Measurements from ENCODE around the gene NEU2.
A peak's percentile ranks its signal among the peaks of the same experiment; 100 is the strongest.
"Not testable (repeated sequence)": the region's sequence is repeated elsewhere in the genome, so short reads cannot be mapped to it uniquely, and the experiment has no call there.

The NEU2 gene

DNA sequence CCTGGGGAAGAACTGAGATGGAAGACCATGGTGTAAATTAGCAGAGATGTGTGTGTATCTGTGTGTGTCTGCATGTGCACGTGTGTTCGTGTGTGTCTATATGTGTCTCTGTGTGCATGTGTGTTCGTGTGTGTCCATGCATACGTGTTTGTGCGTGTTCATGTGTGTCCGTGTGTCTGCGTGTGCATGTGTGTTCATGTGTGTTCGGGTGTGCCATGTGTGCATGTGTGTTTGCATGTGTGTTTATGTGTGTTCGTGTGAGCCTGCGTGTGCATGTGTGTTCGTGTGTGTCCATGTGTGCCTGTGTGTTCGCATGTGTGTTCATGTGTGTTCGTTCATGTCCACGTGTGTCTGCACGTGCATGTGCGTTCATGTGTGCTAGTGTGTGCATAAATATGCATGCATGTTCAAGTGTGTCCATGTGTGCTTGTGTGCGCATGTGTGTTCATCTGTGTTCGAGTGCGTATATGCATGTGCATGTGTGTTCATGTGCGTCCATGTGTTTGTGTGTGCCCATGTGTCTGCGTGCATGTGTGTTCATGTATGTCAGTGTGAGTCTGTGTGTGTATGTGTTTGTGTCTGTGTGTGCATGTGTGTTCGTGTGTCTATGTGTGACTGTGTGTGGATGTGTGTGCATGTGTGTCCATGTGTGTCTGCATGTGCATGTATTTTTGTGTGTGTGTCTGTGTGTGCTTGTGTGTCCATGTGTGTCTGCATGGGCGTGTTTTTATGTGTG lies 3.1 kb downstream of the NEU2 start:
- DNase-seq = no peak

DNA sequence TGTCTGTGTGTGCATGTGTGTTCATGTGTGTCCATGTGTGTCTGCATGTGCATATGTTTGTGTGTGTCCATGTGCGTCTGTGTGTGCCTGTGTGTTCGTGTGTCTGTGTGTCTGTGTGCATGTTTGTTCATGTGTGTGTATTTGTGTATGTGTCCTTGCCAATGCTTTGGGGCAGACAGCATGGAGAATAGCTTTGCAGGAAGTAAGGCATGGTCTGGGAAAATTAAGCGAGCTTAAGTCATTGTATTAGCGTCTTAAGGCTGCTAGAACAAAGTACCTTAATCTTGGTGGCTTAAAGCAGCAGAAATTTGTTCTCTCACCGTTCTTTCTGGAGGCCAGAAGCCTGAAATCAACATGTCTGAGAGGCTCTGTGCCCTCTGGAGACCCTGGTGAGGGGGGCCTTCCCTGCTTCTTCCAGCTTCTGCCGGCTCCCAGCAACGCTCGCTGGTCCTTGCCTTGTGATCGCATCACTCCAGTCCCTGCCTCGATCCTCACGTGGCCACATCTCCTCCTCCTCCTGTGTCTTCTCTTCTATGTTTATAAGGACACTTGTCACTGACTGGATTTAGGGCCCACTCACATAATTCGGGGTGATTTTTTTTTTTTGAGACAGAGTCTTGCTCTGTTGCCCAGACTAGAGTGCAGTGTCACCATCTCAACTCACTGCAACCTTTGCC lies 3.8 kb downstream of the NEU2 start:
- DNase-seq = no peak

DNA sequence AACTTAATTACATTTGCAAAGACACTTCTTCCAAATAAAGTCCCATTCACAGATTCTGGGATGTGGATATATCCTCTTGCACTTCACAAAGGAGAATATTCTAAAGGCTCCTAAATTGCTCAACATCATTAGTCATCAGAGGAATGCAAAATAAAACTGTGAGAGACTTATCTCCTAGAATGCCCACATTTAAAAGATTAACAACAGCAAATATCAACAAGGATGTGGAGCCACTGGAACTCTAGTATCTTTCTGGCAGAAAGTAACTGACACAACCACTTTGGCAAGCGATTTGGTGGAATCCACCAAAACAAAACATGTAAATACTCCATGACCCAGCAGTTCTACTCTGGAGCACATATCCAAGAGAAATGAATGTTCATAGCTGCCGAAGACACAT lies 4.6 kb downstream of the NEU2 start:
- no peak for DNase-seq

DNA sequence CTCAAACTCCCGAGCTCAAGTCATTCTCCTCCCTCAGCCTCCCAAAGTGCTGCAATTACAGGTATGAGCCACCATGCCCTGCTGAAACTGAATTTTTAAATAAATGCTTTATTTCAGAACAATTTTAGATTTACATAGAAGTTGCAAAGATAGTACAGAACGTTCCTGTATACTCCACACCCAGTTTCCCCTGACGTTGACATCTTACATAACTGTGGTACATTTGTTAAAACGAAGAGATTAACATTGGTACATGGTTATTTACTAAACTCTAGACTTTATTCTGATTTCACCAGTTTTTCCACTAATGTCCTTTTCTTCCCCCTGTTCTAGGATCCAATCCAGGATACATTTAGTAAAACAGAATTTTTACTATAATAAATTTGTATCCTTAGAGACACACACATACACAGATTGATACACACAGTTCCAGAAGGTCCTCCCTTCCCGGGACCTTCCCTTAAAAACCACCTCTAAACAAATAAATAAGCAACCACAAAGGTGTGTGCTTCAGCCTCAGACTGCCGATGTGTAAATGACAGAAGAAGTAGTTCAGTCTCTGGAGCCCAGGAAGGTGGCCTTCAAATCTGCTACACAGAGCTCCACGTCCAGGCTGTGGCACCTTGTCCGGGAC lies 6.9 kb downstream of the NEU2 start:
- no peak for DNase-seq

DNA sequence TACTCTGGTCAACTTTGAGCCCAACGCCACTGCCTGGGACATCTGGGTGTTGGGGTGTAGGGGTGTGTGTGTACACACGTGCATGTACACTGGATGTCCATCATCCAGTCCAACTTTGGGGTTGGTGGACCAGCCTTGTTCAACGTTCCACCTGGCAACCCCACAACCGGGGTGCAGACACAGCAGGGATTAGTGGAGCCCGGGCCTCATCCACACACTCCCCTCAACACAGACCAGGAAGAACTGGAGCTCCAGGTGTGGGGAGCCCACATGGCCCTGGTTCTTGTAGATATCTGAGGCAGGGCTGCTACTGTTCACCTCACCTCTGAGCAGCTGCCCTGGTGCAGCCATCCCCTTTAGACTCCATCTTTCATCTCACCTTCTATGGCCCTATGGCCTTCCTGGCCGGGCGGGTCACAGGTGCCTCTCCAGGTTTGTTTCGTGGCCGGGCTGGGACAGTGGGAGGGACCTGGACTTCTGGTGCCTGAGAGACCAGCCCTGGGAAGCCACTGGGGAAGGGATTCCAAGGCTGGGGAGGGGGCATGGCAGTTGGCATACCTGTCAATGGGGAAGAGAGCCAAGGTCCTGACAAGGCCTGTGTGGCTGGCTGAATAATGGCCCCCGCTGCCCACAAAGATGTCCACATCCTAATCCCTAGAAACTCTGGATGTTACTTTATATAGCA lies 7.5 kb downstream of the NEU2 start:
- DNase-seq = no peak

DNA sequence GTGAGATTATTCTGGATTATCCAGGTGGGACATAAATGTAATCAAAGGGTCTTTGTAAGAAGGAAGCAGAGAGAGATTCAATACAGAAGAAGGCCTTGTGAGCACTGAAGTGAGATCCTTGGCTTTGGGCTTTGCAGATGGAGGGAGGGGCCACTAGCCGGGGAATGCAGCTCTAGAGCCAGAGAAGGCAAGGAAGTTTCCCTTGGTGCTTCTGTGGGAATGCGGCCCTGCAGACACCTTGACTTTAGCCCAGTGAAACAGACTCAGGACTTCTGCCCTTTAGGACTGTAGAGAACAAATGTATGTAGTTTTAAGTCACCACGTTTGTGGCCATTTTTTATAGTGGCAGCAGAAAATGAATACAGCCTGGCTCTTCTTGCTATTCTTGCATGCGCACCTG lies 8.1 kb downstream of the NEU2 start:
- no peak for DNase-seq

DNA sequence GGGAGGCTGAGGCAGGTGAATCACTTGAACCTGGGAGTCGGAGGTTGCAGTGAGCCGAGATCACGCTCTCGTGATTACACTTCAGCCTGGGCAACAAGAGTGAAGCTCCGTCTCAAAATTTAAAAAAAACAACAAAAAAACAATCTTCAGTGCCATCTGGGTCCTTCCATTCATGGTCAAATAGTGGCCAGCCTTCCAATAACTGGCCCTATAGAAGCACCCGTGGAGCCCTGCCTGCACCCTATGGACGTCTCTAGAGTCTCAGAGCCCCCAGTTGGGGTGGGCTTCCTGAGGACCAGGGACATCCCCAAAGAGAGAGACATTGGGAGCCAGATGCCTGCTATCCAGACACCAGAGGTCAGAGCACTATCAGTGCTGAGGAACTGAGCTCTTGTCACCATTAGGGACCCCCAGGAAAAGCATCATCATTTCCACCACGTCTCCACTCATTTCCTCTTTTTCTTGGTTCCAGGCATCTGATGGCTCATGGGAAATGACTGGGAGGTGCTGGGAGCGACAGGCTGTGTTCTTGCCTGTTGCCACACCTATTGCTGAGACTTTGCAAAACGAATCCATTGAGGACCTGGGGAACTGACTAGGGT lies 9.4 kb downstream of the NEU2 start:
- no peak for DNase-seq

DNA sequence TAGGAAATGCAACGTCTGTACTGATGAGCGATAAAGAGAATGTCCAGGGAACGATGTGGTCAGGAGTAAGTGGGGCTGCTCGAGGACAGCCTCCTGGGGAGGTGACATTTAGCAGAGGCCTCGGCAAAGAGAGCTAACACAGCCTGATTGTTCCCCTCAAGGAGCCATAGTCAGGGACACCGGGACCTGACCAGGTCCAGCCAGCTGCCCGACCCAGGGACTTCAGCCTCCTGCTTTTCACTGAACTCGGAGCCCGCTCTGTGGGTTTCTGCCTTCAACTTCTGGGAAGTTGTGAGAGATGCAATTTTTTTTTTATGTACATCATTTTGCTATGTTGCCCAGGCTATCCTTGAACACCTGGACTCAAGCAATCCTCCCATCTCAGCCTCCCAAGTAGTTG lies 10.1 kb downstream of the NEU2 start:
- DNase-seq = no peak

DNA sequence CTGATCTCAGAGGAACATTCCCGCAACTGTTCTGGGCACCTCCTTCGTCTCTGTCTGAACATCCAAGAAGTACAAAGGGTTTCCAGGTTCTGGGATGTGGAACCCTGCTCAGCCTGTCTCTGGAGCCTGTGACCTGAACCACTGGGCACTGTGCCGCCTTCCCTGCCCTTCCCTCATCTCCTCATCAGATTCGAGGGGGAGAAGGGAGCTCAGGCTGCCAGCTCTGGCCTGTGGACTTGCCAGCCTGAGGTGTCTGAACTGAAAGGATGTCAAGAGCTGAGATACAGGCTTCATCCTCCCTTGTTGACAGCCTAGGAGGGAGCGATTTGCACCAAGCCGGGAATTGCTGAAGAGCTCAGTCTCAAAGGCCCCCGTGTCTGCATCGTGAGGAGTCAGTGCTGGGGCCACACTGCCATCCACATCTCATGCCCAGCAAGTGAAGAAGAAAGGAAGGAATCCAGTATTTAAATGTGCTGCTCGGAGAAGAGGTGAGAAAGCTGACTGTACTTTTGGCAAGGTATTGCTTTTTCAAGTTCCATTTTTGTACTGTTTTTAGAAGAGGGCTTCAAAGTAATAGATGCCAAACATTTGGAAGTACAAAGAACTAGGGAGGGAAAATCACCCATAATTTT lies 12.6 kb downstream of the NEU2 start:
- no peak for DNase-seq

DNA sequence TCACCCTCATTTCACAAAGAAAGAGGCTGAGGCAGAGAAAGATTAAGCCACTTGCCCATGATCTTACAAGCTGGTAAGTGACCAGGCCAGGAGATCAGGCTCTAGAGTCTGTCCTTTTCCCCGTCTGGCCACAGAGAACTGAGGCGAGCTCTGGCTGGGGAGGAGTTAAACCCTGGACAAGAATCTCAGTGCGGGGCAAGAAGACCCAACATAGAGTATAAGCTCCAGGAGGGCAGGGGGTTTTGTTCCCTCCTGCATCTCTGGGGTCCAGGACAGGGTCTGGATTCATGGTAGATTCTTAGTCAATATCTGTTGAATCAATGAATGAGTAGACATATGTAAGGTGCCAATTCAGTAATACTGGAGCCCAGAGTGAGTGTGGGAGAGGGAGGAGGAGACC lies 14.7 kb downstream of the NEU2 start:
- no peak for DNase-seq

DNA sequence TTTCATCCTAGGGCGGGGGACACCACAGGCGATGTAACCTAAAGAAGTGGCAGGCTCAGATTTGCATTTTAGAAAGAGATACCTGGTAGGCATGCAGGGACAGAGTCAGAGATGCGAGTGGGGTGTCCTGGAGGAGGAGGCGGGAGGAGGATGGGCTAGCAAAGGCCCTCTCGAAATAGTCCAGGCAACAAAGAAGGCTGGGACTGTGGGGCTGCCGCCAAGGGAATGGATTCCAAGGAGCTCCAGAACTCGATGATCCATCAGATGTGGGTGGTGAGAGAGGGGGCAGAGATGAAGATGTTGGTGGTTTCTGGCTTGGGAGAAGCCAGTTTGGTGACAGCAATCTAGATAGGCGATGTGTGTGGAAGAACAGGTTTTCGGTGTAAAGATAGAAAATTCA lies 15.2 kb downstream of the NEU2 start:
- no peak for DNase-seq

DNA sequence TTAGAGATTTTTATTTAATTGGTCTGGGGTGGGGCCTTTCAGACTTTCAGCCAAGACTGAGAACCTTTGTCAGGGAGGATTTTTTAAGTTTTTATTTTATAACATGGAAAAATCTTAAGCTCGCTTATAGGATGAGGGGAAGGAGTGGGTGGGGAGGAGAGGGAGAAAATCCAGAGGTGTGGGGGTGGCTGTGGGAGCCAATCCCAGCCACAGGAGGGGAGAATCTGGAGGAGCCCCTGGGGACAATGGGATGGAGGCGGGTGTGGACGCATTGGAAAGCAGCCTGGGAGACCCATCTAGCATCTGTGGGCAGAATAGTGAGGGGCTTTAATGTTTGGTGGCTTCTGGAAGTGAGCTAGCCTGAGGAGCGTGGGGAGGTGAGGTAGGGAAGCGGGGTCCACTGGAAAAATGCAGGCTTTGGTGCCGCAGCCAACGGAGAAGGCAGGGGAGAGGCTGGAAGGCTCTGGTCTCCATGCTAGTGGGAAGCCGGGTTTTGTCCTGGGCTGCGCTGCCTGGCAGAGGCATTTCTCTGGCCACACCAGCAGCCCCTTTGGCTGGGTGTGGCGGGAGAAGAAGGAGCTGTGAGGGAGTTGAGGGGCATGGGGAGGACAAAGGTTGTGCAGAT lies 16.2 kb downstream of the NEU2 start:
- DNase-seq = no peak

DNA sequence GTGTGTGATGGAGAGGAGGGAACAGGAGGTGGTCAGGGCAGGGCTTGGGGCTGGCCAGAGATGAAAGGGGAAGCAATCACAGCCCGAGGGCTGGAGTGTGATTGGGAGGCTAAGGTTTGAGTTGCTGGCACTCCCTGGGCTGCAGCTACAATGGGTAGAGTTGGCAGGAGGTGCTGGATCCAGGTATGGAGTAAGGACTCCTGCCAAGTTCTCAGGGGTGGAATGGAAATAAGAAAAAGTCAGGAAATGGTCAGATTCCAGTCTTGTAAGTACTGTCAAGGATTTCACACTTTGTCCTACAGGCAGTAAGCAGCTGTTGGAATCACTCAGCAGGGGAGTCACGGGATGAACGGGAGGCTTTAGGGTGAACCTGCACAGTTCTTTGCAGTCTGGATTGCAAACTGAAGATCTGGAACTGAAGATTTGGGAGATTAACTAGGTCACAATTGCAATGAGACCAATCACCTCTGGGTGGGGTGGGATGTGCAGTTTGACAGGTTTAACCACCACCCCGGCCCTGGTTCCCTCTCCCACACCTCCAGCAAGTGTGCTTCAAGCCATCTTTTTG lies 16.8 kb downstream of the NEU2 start:
- DNase-seq = peak; percentile 32

DNA sequence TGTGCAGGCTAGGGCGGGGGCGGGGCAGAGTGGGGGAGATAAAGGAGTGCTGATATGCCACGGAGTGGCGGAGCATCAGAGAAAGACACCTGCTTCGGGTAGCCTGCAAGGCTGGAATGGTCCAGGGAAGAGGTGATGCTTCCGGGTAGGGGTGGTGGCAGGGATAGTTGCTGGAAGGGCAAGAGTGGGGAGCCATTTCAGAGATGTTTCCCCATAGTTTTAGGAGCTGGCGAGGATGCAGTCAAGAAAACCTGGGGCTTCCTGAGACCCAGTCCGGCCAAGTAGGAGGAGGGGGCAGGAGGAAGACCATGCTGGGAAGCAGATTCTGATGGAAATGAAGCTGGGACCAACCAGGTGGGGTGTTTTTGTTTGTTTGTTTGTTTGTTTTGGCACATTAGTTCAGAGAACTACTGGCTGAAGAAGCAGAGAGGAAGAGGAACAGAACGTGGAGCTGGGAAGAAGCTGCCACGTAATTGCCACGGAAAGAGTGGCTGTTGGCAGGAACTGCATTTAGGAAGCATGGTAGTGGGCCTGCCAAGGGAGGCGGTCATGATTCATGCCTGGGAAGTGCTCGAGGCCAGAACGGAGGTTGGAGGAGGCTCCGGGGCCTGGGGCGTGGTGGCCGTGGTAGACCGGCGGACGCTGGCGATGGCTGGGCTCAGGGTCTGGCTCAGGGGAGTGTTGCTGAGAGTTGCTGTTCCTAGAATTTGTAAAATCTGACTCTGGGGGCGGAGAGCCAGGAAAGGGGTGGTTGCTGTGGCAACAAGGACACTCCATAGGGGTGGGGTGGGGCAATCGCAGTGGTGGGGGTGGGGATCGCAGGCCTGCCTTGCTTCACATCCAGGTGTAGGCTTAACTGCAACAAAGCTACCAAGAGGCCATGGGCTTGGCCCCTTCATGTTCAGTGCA lies 19.0 kb downstream of the NEU2 start:
- DNase-seq = no peak

DNA sequence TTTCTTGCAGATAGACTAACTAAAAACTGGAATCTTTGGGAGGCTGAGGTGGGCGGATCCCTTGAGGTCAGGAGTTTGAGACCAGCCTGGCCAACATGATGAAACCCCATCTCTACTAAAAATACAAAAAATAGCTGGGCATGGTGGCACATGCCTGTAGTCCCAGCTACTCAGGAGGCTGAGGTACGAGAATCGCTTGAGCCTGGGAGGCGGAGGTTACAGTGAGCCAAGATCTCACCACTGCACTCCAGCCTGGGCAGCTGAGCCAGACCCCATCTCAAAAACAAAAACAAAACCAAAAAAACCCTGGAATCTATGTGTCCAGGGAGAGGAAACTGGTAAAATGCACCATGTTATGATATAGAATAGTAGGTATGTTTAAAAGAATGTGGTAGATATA lies 20.0 kb downstream of the NEU2 start:
- not testable (repeated sequence) for DNase-seq

DNA sequence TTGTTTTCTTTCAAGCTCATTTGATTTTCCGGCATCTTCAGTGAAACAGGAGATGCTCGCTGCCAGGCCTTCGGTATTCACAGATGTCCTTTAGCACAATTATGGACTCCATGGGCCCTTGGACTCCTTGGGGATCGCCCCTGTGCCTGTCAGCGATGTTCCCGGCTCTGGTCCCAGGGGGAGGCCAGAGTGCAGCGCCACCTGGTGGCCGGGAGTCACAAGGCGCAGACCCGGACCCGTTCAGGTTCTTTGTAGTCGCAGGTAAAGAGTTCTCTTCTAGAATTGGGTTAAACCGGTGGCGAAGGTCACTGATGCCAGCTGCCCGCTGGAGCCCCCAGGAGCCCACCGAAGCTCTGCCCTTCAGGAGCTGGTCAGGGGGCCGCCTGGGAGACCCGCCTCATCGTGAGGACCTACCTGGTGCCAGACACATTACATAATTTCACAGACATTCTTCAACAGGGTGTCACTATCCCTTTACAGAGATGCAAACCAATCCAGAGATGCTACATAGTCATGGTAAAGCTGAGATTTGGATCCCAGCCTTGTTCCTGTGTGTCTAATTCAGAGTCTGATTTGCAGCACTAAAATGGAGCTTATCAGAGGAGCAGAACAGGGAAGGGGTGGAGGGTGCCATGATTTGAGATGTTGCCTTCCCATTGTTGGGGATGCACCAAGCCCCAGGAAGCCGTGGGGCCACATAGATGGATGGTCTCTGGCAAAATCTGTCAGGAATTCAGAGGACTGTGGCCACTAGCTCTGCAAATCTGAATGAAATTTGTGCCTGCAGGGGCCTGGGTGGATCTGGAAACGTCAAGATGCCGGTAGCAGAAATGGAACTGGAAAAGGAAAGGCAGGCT lies 21.7 kb downstream of the NEU2 start:
- peak; percentile 85 for DNase-seq

DNA sequence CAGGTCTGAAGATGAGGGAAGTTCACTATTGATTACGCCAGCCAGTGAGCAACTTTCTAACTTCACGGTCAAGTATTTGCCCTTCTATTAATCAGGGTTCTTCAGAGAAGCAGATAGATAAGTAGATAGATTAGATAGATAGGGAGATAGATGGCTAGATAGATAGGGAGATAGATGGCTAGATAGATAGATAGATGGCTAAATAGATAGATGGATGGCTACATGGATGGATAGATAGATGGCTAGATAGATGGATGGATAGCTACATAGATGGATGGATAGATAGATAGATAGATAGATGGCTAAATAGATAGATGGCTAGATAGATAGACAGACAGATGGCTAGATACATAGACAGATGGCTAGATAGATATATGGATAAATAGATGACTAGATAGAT lies 22.9 kb downstream of the NEU2 start:
- no peak for DNase-seq

DNA sequence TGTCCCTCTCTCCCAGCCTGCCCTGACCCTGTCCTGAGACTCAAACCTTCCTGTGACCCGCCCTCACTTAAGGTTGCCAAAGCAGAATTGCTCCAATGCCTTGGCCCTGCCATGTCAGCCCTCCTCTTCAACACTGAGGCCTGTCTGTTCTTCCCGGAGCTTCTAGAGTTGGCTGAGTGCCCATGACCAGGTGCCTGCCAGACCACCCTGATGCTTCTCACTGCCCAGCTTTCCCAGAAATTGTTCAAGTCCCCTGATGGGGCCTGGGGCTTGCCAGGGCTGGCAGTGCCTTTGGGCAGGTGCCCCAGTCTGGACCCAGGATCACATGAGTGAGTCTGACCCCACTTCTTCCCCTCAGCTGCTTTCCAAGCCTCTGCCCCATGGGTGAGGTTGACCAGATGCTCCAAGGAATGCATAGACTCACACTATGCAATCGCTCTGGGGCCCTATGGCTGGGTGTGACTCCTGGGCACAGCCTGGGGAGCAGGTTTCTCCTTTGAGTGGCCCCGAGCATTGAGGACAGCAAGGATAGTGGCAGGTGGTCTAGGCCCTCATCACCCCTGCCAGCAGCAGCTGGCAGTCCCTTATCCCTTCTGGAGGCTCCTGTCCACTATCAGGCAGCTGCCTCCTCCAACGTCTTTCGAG lies 24.6 kb downstream of the NEU2 start:
- DNase-seq = no peak

All from CD4-positive, alpha-beta T cell treated with Interleukin-17A for 4 hours (primary cell).